HepG2 (cell line): ENCODE results near the gene CEBPG. TPM values are rescaled to one million over a fixed set of nuclear protein-coding genes. Genes with fewer than 3 reads are reported as not detected.
A peak's percentile ranks its signal among the peaks of the same experiment; 100 is the strongest.

ENCODE experiments used
- ATAC-seq: fragments of 200-7000 bp; cut with Tn5 transposase; 3 replicates; pipeline ENCODE4 v1.9.1; 2020; ENCODE audit warnings: mild to moderate bottlenecking, moderate library complexity
- BruUV-seq: library from RNA; stranded (reverse); fragments of 400-500 nt; replicated peaks from 2 replicates; lab custom pipeline; 2021; lab: Mats Ljungman, UMichigan
- CTCF ChIA-PET: fragments of 300-600 bp; formaldehyde crosslinking; extraction: SDS; loops from one replicate; lab custom pipeline; 2021; ENCODE audit warnings: low total read pairs, inconsistent platforms, low intra/inter-chr PET ratio; lab: Yijun Ruan, JAX
- POLR2A ChIA-PET: fragments of 350-600 bp; sonication (Branson Sonifier 250); formaldehyde crosslinking; loops from one replicate; lab custom pipeline; 2020; ENCODE audit warnings: antibody characterized with exemption, inconsistent platforms; lab: Yijun Ruan, JAX
- DNase-seq: peaks from one replicate; pipeline ENCODE4 v3.0.0-alpha.2; 2015; ENCODE audit warnings: low spot score
- FAIRE-seq: peaks from 3 replicates; lab custom pipeline; 2011; peaks lifted over from hg19 to GRCh38; lab: Jason Lieb, UNC
- H2AFZ ChIP-seq: one replicate; pipeline ENCODE4 v1.6.1; 2011; ENCODE audit warnings: low read length, inconsistent platforms
- H3K27ac ChIP-seq: fragments of 300-600 bp; 3 replicates; pipeline ENCODE4 v1.8.0; 2011; ENCODE audit warnings: mixed run types, mild to moderate bottlenecking, mixed read lengths, low read length, inconsistent platforms; ENCODE audit not compliant: insufficient read depth; ENCODE audit errors: extremely low read length
- H3K27me3 ChIP-seq, 2 experiments: fragments of 200-600 bp in 1 of 2; 2 replicates in 1 of 2; 3 replicates in 1 of 2; pipeline versions ENCODE4 v1.6.0 to v1.8.0; 2011; ENCODE audit warnings: low read length in 2 of 2, mild to moderate bottlenecking in 2 of 2, moderate library complexity in 2 of 2, inconsistent platforms in 1 of 2; ENCODE audit not compliant: insufficient read depth in 2 of 2, control insufficient read depth in 1 of 2
- H3K36me3 ChIP-seq, 2 experiments: fragments of 200-600 bp in 1 of 2; replicated peaks in 1 of 2; 2 replicates in 1 of 2; 3 replicates in 1 of 2; pipeline versions ENCODE4 v1.5.1 to v1.8.0; 2011; ENCODE audit warnings: low read length in 2 of 2, inconsistent platforms in 1 of 2; ENCODE audit not compliant: insufficient read depth in 2 of 2, control insufficient read depth in 1 of 2
- H3K4me1 ChIP-seq: 2 replicates; pipeline ENCODE4 v1.5.1; 2012; ENCODE audit warnings: low read length, inconsistent platforms; ENCODE audit not compliant: insufficient read depth
- H3K4me2 ChIP-seq: 2 replicates; pipeline ENCODE4 v1.6.0; 2011; ENCODE audit warnings: low read depth, low read length, inconsistent platforms
- H3K4me3 ChIP-seq, 3 experiments: fragments of 200-600 bp in 1 of 3; sonication (generic), shearing (Covaris generic) in 1 of 3; replicated peaks in 1 of 3; 2 replicates each; pipeline ENCODE4 v1.5.1; 2011 to 2016; ENCODE audit warnings: low read length in 3 of 3, inconsistent platforms in 2 of 3, low read depth in 2 of 3, mild to moderate bottlenecking in 2 of 3, control low read depth in 1 of 3, mixed read lengths in 1 of 3; ENCODE audit not compliant: insufficient read depth in 1 of 3
- H3K79me2 ChIP-seq: one replicate; pipeline ENCODE4 v1.6.1; 2011; ENCODE audit warnings: low read length, inconsistent platforms; ENCODE audit not compliant: insufficient read depth
- H3K9ac ChIP-seq: 2 replicates; pipeline ENCODE4 v1.6.0; 2011; ENCODE audit warnings: mild to moderate bottlenecking, low read depth, low read length, inconsistent platforms; ENCODE audit not compliant: insufficient read depth
- H3K9me3 ChIP-seq: 2 replicates; pipeline ENCODE4 v1.5.1; 2012; ENCODE audit warnings: mild to moderate bottlenecking, low read length
- H4K20me1 ChIP-seq: 2 replicates; pipeline ENCODE4 v1.6.0; 2011; ENCODE audit warnings: inconsistent platforms, mild to moderate bottlenecking, low read length, moderate library complexity; ENCODE audit not compliant: insufficient read depth
- FOXJ3 ChIP-seq: sonication (generic); formaldehyde crosslinking; IDR thresholded peaks from 2 replicates; pipeline ENCODE4 v1.4.0; 2020; ENCODE audit warnings: missing genetic modification reagents, mild to moderate bottlenecking, borderline replicate concordance
- KAT8 ChIP-seq: IDR thresholded peaks from 2 replicates; pipeline ENCODE4 v1.6.1; 2016; ENCODE audit warnings: missing genetic modification reagents, missing compliant biosample characterization
- MATR3 ChIP-seq: sonication (generic); formaldehyde crosslinking; IDR thresholded peaks from 2 replicates; pipeline ENCODE4 v1.4.0; 2020; ENCODE audit warnings: missing genetic modification reagents
- SCMH1 ChIP-seq: sonication (generic); formaldehyde crosslinking; IDR thresholded peaks from 2 replicates; pipeline ENCODE4 v1.9.0; 2021; ENCODE audit warnings: missing genetic modification reagents, mild to moderate bottlenecking, borderline replicate concordance
- SIN3B ChIP-seq: fragments of 150-350 bp; IDR thresholded peaks from 2 replicates; pipeline ENCODE4 v1.6.1; 2014; ENCODE audit warnings: low read length
- ZNF207 ChIP-seq: fragments of 450-650 bp; IDR thresholded peaks from 2 replicates; pipeline ENCODE4 v1.6.1; 2016; ENCODE audit warnings: antibody characterized with exemption, borderline replicate concordance
- ZNF768 ChIP-seq: sonication (generic); formaldehyde crosslinking; IDR thresholded peaks from 2 replicates; pipeline ENCODE4 v1.4.0; 2020; ENCODE audit warnings: missing genetic modification reagents
- whole genome bisulfite sequencing: methylation state at CpG from one replicate; pipeline ENCODE4 v1.1.6; 2017; ENCODE audit warnings: low lambda C conversion rate; 5-methylcytosine and 5-hydroxymethylcytosine counted together
- in situ Hi-C: cut with HindIII; loops from 2 replicates; pipeline ENCODE4 v1.10.0; 2017; ENCODE audit warnings: low pct_unique_long_range_greater_than_20kb; ENCODE audit not compliant: extremely low pct_ligation_motif_present
- intact Hi-C: fragments of 100-400 bp; cut with micrococcal nuclease; formaldehyde crosslinking; loops from one replicate; pipeline ENCODE4 v1.10.0; 2022; ENCODE audit not compliant: unreplicated experiment
- polyA plus RNA-seq, 8 experiments: library from polyadenylated mRNA; depleted of rRNA in 3 of 8; stranded (reverse) in 7 of 8; unstranded in 1 of 8; fragments of >200 nt; fragmentation: Illumina TruSeq in 4 of 8; extraction: Trizol in 4 of 8; gene quantifications; 2 replicates each; pipeline versions ENCODE4 v1.2.1 to v1.2.3, GENCODE V29; 2011 to 2016; ENCODE audit warnings: low read depth in 4 of 8, missing spikeins in 1 of 8, mixed read lengths in 1 of 8; ENCODE audit not compliant: insufficient read depth in 1 of 8
- total RNA-seq, 5 experiments: library from RNA; depleted of rRNA; stranded (reverse); fragments of >200 nt; fragmentation: Illumina TruSeq; extraction: Trizol; gene quantifications; 2 replicates each; pipeline ENCODE4 v1.2.3, GENCODE V29; 2016; ENCODE audit warnings: low read depth in 1 of 5
- TF ChIP-seq, protein P1 (sequence below): sonication (generic); formaldehyde crosslinking; IDR thresholded peaks from 2 replicates; pipeline ENCODE4 v1.4.0; 2020; ENCODE audit warnings: missing genetic modification reagents, borderline replicate concordance
- TF ChIP-seq, protein P2 (sequence below): fragments of 450-650 bp; IDR thresholded peaks from 2 replicates; pipeline ENCODE4 v1.6.1; 2016
- TF ChIP-seq, protein P3 (sequence below): sonication (generic); formaldehyde crosslinking; IDR thresholded peaks from 2 replicates; pipeline ENCODE4 v1.5.1; 2020; ENCODE audit warnings: missing genetic modification reagents, mild to moderate bottlenecking, borderline replicate concordance
- TF ChIP-seq, protein P4 (sequence below): sonication (generic); formaldehyde crosslinking; IDR thresholded peaks from 2 replicates; pipeline ENCODE4 v1.9.0; 2022; ENCODE audit warnings: missing genetic modification reagents, mild to moderate bottlenecking, borderline replicate concordance

CEBPG gene
- total and polyA plus RNA-seq, 2 of the 13 experiments (the other 11 are each of a cell fraction or from before 2014, with no cell fraction given) = 25.7 to 34.3 TPM

DNA sequence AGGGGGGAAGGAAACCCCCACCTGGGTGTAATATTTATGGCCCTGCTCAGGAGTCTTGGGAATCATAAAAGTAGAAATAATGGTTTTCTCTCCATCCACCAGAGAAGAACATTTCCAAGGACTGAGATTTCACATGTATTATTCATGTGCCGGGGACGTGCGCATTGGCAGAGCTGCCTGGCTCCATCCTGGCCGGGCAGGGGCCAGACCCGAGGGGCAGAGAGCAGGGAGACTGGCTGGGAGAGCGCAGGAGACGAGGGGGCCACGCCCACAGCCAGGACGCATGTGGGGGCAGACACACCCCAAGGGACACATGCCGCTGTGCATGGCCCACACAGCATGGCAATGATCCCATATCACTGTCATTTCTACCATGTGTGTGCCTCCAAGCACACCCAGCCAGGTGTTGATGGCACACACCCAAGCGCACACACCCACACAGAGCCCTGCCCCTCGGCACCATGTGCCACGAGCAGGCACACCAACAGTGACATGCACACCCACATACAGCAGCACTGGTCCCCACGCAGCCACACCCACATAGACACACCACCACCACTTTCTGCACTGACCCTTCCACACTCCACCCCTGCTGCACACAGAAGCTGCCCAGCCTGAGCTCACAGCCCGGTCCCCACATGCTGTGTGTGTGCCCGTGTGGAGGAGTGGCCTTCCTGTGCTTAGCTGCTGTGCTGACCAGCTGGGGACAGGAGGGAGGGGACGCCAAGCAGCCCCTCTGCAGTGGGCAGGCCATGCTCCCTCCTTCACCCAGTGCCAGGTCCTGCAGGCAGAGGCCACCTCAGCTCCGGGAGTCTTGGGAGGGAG lies 39.3 kb downstream of the CEBPG start:
- H3K36me3 ChIP-seq = peaks cover 0 to 11% of the 10 kb centered on the region in 2 experiments; a peak in 1 of 5 replicates
- no peaks in the 10 kb centered on the region for H3K4me1 ChIP-seq
- no peak overlapping the region for H2AFZ ChIP-seq
- intact Hi-C loops = no loop called here
- H3K4me3 ChIP-seq = no peak overlapping the region
- TF ChIP-seq ZNF768 (CRISPR knock-in tag) = 0 out of 2 replicates have a peak, but pooled peaks have one; percentile 5
- TF ChIP-seq, protein P1, sequence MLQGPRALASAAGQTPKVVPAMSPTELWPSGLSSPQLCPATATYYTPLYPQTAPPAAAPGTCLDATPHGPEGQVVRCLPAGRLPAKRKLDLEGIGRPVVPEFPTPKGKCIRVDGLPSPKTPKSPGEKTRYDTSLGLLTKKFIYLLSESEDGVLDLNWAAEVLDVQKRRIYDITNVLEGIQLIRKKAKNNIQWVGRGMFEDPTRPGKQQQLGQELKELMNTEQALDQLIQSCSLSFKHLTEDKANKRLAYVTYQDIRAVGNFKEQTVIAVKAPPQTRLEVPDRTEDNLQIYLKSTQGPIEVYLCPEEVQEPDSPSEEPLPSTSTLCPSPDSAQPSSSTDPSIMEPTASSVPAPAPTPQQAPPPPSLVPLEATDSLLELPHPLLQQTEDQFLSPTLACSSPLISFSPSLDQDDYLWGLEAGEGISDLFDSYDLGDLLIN (CRISPR knock-in tag) = no peak
- TF ChIP-seq, protein P2, sequence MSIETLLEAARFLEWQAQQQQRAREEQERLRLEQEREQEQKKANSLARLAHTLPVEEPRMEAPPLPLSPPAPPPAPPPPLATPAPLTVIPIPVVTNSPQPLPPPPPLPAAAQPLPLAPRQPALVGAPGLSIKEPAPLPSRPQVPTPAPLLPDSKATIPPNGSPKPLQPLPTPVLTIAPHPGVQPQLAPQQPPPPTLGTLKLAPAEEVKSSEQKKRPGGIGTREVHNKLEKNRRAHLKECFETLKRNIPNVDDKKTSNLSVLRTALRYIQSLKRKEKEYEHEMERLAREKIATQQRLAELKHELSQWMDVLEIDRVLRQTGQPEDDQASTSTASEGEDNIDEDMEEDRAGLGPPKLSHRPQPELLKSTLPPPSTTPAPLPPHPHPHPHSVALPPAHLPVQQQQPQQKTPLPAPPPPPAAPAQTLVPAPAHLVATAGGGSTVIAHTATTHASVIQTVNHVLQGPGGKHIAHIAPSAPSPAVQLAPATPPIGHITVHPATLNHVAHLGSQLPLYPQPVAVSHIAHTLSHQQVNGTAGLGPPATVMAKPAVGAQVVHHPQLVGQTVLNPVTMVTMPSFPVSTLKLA = peak; percentile 23; the same call in 1 of the 2 replicates
- 87% methylated on average over 9 of the region's 18 CpGs for WGBS
- no peak overlapping the region for H3K4me2 ChIP-seq
- FAIRE-seq (no peak), DNase-seq (no peak), ATAC-seq (no peak)
- BruUV-seq = no TSS peak
- H3K27me3 ChIP-seq = no peaks in the 10 kb centered on the region
- H3K79me2 ChIP-seq = no peaks in the 10 kb centered on the region
- H4K20me1 ChIP-seq = no peaks in the 10 kb centered on the region
- H3K9ac ChIP-seq = no peak overlapping the region
- ChIA-PET CTCF (no interaction called here), POLR2A (no interaction called here)
- H3K27ac ChIP-seq = no peak overlapping the region
- no peaks in the 10 kb centered on the region for H3K9me3 ChIP-seq
- in situ Hi-C loops = no loop called here

DNA sequence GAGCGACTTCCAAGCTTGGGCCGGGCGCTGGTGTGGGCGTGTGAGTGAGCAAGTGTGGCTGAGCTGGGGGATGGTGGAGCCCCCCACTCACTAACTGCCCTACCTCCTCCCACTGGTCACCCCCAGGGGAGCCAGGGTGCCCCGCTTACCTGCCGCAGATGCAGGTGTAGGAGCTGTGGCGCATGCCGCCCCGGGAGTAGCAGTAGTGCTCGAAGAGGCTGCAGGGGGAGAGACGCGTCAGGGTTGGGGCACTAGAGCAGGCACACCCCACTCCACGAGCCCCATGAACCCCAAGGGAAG lies 39.9 kb downstream of the CEBPG start:
- DNase-seq = no peak
- H3K4me2 ChIP-seq = no peak overlapping the region
- no TSS peak for BruUV-seq
- H4K20me1 ChIP-seq = no peaks in the 10 kb centered on the region
- ChIA-PET CTCF (no interaction called here), POLR2A (no interaction called here)
- intact Hi-C loops = no loop called here
- no peak overlapping the region for H3K9ac ChIP-seq
- 100% methylated on average over 4 of the region's 13 CpGs for whole genome bisulfite sequencing
- H3K79me2 ChIP-seq = no peaks in the 10 kb centered on the region
- H3K9me3 ChIP-seq = no peaks in the 10 kb centered on the region
- no peak overlapping the region for H3K27ac ChIP-seq
- in situ Hi-C loops = no loop called here
- no peaks in the 10 kb centered on the region for H3K27me3 ChIP-seq
- ATAC-seq = no peak
- H2AFZ ChIP-seq = no peak overlapping the region
- FAIRE-seq = no peak
- no peak overlapping the region for H3K4me3 ChIP-seq
- peaks cover 0 to 11% of the 10 kb centered on the region in 2 experiments; a peak in 1 of 5 replicates for H3K36me3 ChIP-seq
- no peaks in the 10 kb centered on the region for H3K4me1 ChIP-seq
- no peak for TF ChIP-seq ZNF207
- TF ChIP-seq KAT8 = no peak
- no peak for TF ChIP-seq SIN3B
- TF ChIP-seq, protein P3, sequence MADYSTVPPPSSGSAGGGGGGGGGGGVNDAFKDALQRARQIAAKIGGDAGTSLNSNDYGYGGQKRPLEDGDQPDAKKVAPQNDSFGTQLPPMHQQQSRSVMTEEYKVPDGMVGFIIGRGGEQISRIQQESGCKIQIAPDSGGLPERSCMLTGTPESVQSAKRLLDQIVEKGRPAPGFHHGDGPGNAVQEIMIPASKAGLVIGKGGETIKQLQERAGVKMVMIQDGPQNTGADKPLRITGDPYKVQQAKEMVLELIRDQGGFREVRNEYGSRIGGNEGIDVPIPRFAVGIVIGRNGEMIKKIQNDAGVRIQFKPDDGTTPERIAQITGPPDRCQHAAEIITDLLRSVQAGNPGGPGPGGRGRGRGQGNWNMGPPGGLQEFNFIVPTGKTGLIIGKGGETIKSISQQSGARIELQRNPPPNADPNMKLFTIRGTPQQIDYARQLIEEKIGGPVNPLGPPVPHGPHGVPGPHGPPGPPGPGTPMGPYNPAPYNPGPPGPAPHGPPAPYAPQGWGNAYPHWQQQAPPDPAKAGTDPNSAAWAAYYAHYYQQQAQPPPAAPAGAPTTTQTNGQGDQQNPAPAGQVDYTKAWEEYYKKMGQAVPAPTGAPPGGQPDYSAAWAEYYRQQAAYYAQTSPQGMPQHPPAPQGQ = no peak
- TF ChIP-seq MATR3 = no peak
- TF ChIP-seq, protein P4, sequence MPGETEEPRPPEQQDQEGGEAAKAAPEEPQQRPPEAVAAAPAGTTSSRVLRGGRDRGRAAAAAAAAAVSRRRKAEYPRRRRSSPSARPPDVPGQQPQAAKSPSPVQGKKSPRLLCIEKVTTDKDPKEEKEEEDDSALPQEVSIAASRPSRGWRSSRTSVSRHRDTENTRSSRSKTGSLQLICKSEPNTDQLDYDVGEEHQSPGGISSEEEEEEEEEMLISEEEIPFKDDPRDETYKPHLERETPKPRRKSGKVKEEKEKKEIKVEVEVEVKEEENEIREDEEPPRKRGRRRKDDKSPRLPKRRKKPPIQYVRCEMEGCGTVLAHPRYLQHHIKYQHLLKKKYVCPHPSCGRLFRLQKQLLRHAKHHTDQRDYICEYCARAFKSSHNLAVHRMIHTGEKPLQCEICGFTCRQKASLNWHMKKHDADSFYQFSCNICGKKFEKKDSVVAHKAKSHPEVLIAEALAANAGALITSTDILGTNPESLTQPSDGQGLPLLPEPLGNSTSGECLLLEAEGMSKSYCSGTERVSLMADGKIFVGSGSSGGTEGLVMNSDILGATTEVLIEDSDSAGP (CRISPR knock-in tag) = no peak
- TF ChIP-seq FOXJ3 = no peak
- TF ChIP-seq SCMH1 (CRISPR knock-in tag) = no peak
